A549 (cell line): Measurements from ENCODE around the gene ELAVL1.

Source experiments
- CTCF ChIP-seq: fragments of >200 bp; sonication (Bioruptor Twin); formaldehyde crosslinking; IDR thresholded peaks from 3 replicates; pipeline ENCODE4 v1.5.1; 2016
- PBX3 ChIP-seq: IDR thresholded peaks from 2 replicates; pipeline ENCODE4 v1.6.1; 2012

- no peak for TF ChIP-seq CTCF
- no peak for TF ChIP-seq PBX3
Measured at GRCh38 chr19:8030960-8031359, 25.5 kb upstream of the ELAVL1 start.
